SK-N-SH treated with all-trans-retinoic acid at 6 μM for 48 hours (cell line): ENCODE measurements around the gene SRGAP1.

Source experiments
- ARNTL ChIP-seq: fragments of 450-650 bp; formaldehyde crosslinking; IDR thresholded peaks from 2 replicates; pipeline ENCODE4 v1.5.0; 2020; ENCODE audit warnings: low read depth, mild to moderate bottlenecking, moderate library complexity, borderline replicate concordance
- BACH2 ChIP-seq: fragments of 250-450 bp; sonication (Bioruptor Pico); IDR thresholded peaks from 2 replicates; pipeline ENCODE4 v1.9.0; 2021; ENCODE audit warnings: mild to moderate bottlenecking, borderline replicate concordance
- CREB5 ChIP-seq: fragments of 250-450 bp; sonication (Bioruptor Pico); IDR thresholded peaks from 2 replicates; pipeline ENCODE4 v1.5.1; 2020; ENCODE audit warnings: low read depth, mild to moderate bottlenecking, moderate library complexity
- CSDC2 ChIP-seq: fragments of 250-450 bp; sonication (Bioruptor Pico); IDR thresholded peaks from 2 replicates; pipeline ENCODE4 v1.5.0; 2020; ENCODE audit warnings: mild to moderate bottlenecking, moderate library complexity
- GLIS3 ChIP-seq: fragments of 250-450 bp; sonication (Bioruptor Pico); IDR thresholded peaks from 2 replicates; pipeline ENCODE4 v1.5.0; 2020; ENCODE audit warnings: mild to moderate bottlenecking, moderate library complexity
- OSR1 ChIP-seq: fragments of 250-450 bp; sonication (Bioruptor Pico); IDR thresholded peaks from 2 replicates; pipeline ENCODE4 v1.8.0; 2022; ENCODE audit warnings: moderate library complexity, mild to moderate bottlenecking, inconsistent platforms
- PATZ1 ChIP-seq: fragments of 250-450 bp; sonication (Bioruptor Pico); IDR thresholded peaks from 2 replicates; pipeline ENCODE4 v1.8.0; 2020; ENCODE audit warnings: mild to moderate bottlenecking, moderate library complexity, borderline replicate concordance
- PPARA ChIP-seq: fragments of 250-450 bp; sonication (Bioruptor Pico); IDR thresholded peaks from 2 replicates; pipeline ENCODE4 v1.5.0; 2020; ENCODE audit warnings: mild to moderate bottlenecking, borderline replicate concordance
- RARB ChIP-seq: fragments of 250-450 bp; sonication (Bioruptor Pico); IDR thresholded peaks from 2 replicates; pipeline ENCODE4 v1.8.0; 2021; ENCODE audit warnings: mild to moderate bottlenecking, moderate library complexity
- SNAI2 ChIP-seq: fragments of 250-450 bp; sonication (Bioruptor Pico); IDR thresholded peaks from 2 replicates; pipeline ENCODE4 v1.5.0; 2020; ENCODE audit warnings: mild to moderate bottlenecking, moderate library complexity
- TCF4 ChIP-seq: fragments of 250-450 bp; sonication (Bioruptor Pico); IDR thresholded peaks from 2 replicates; pipeline ENCODE4 v1.8.0; 2021; ENCODE audit warnings: mild to moderate bottlenecking, moderate library complexity, borderline replicate concordance
- ZFP30 ChIP-seq: fragments of 450-650 bp; formaldehyde crosslinking; IDR thresholded peaks from 2 replicates; pipeline ENCODE4 v1.5.0; 2022; ENCODE audit warnings: mild to moderate bottlenecking, moderate library complexity
- ZNF565 ChIP-seq: fragments of 450-650 bp; formaldehyde crosslinking; conservative IDR thresholded peaks from 2 replicates; pipeline ENCODE4 v1.5.0; 2020; ENCODE audit warnings: low read depth, mild to moderate bottlenecking, moderate library complexity
- ZNF8 ChIP-seq: fragments of 450-650 bp; formaldehyde crosslinking; IDR thresholded peaks from 2 replicates; pipeline ENCODE4 v1.5.0; 2020; ENCODE audit warnings: mild to moderate bottlenecking, moderate library complexity

GRCh38 chr12:63808631-63809030, 35.9 kb upstream of the SRGAP1 start:
- TF ChIP-seq CREB5 (CRISPR knock-in tag) (no peak), OSR1 (CRISPR knock-in tag) (no peak), ZNF8 (no peak), PATZ1 (CRISPR knock-in tag) (no peak), ARNTL (CRISPR knock-in tag) (no peak), SNAI2 (no peak), GLIS3 (CRISPR knock-in tag) (no peak), RARB (CRISPR knock-in tag) (no peak), CSDC2 (CRISPR knock-in tag) (no peak), ZFP30 (CRISPR knock-in tag) (no peak), BACH2 (CRISPR knock-in tag) (no peak), ZNF565 (CRISPR knock-in tag) (no peak), TCF4 (no peak), PPARA (CRISPR knock-in tag) (no peak)
